Measurements from ENCODE around the gene MYO10.

DNA sequence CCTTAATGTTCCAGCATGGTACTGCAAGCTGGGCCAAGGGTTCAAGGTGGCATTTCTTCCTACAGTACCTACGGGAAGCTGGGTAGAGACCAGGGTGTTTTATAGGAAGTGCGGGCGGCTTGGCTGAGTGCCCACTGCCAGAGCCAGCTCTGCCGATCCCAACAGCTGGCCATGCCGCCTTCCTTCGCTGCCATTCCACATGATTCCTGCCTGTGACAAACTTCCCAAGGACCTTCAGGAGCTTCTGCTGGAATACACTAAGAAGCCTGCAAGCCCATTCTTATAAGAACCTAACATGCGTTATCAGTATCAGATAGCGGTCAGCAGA is 22.0 kb downstream of the MYO10 start:
- TF ChIP-seq, protein P1, sequence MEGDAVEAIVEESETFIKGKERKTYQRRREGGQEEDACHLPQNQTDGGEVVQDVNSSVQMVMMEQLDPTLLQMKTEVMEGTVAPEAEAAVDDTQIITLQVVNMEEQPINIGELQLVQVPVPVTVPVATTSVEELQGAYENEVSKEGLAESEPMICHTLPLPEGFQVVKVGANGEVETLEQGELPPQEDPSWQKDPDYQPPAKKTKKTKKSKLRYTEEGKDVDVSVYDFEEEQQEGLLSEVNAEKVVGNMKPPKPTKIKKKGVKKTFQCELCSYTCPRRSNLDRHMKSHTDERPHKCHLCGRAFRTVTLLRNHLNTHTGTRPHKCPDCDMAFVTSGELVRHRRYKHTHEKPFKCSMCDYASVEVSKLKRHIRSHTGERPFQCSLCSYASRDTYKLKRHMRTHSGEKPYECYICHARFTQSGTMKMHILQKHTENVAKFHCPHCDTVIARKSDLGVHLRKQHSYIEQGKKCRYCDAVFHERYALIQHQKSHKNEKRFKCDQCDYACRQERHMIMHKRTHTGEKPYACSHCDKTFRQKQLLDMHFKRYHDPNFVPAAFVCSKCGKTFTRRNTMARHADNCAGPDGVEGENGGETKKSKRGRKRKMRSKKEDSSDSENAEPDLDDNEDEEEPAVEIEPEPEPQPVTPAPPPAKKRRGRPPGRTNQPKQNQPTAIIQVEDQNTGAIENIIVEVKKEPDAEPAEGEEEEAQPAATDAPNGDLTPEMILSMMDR (IDR thresholded peaks at IDR 0.05) = no peak
- no peak for TF ChIP-seq POLR2A (IDR thresholded peaks at IDR 0.05)
